Neutrophil (primary cell): ENCODE data around the gene UBQLN4.

ENCODE experiments used
- H3K27ac ChIP-seq: fragments of 200-600 bp; sonication (generic); 2 replicates; pipeline ENCODE4 v1.5.1; 2016; ENCODE audit warnings: mild to moderate bottlenecking, moderate library complexity
- H3K27me3 ChIP-seq: fragments of 200-600 bp; sonication (generic); 2 replicates; pipeline ENCODE4 v1.6.0; 2016; ENCODE audit warnings: mild to moderate bottlenecking
- H3K36me3 ChIP-seq: fragments of 200-600 bp; sonication (generic); 2 replicates; pipeline ENCODE4 v1.5.1; 2017
- H3K4me1 ChIP-seq, 2 experiments: fragments of 200-600 bp in 1 of 2; sonication (generic) in 1 of 2; 1 replicate in 1 of 2; 2 replicates in 1 of 2; pipeline versions ENCODE4 v1.5.1 to v1.6.1; 2013 to 2016; ENCODE audit warnings: low read depth in 1 of 2, low read length in 1 of 2, mild to moderate bottlenecking in 1 of 2, moderate library complexity in 1 of 2; ENCODE audit not compliant: control insufficient read depth in 1 of 2, insufficient read depth in 1 of 2
- H3K4me3 ChIP-seq, 2 experiments: fragments of 200-600 bp in 1 of 2; sonication (generic) in 1 of 2; 1 replicate in 1 of 2; 2 replicates in 1 of 2; pipeline ENCODE4 v1.5.1; 2013 to 2016; ENCODE audit warnings: low read depth in 1 of 2, low read length in 1 of 2, mild to moderate bottlenecking in 1 of 2, moderate library complexity in 1 of 2
- H3K9me3 ChIP-seq: fragments of 200-600 bp; sonication (generic); 2 replicates; pipeline ENCODE4 v1.5.1; 2016
- TF ChIP-seq, protein P1 (sequence below): fragments of 200-600 bp; sonication (generic); IDR thresholded peaks from 2 replicates; pipeline ENCODE4 v1.5.1; 2016; ENCODE audit warnings: antibody characterized with exemption

UBQLN4 gene

DNA sequence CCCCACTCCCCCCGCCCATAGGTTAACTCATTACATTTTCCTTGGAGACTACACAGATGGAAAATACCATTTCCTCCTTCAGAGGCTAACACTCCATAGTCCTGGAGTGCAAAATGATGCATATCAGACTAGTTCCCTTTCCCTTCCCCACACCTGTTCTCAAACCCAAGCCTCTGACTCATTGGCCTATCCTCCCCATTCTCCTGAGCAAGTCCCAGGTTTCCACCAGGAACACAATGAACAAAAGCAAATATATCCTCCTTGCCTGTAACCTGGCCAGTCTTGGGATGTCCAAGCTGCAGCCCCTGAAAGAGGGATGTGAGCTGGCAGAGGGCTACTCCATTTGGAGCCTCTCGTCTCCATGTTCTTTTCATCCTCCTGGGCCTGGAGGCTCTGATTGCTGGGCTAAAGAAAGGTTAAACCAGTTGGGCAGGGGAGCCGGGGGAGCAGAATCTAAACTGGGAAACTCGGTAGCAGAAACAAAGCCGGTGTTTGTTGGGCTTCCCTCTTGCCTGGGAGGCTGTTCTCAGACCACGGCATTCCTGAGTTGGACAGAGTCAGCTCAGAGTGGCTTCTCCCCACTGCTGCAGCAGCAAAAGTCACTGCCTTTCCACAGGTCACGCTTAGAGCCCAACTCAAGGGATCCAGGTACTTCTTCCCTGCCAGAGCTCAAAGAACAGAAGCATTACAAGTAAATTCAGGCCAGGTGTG, 46.8 kb downstream of the UBQLN4 start:
- H3K4me3 ChIP-seq = no peak overlapping the region
- H3K36me3 ChIP-seq = peaks cover 54% of the 10 kb centered on the region
- H3K9me3 ChIP-seq = no peaks in the 10 kb centered on the region
- no peaks in the 10 kb centered on the region for H3K4me1 ChIP-seq
- no peaks in the 10 kb centered on the region for H3K27me3 ChIP-seq
- H3K27ac ChIP-seq = no peak overlapping the region
- TF ChIP-seq, protein P1, sequence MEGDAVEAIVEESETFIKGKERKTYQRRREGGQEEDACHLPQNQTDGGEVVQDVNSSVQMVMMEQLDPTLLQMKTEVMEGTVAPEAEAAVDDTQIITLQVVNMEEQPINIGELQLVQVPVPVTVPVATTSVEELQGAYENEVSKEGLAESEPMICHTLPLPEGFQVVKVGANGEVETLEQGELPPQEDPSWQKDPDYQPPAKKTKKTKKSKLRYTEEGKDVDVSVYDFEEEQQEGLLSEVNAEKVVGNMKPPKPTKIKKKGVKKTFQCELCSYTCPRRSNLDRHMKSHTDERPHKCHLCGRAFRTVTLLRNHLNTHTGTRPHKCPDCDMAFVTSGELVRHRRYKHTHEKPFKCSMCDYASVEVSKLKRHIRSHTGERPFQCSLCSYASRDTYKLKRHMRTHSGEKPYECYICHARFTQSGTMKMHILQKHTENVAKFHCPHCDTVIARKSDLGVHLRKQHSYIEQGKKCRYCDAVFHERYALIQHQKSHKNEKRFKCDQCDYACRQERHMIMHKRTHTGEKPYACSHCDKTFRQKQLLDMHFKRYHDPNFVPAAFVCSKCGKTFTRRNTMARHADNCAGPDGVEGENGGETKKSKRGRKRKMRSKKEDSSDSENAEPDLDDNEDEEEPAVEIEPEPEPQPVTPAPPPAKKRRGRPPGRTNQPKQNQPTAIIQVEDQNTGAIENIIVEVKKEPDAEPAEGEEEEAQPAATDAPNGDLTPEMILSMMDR = no peak

DNA sequence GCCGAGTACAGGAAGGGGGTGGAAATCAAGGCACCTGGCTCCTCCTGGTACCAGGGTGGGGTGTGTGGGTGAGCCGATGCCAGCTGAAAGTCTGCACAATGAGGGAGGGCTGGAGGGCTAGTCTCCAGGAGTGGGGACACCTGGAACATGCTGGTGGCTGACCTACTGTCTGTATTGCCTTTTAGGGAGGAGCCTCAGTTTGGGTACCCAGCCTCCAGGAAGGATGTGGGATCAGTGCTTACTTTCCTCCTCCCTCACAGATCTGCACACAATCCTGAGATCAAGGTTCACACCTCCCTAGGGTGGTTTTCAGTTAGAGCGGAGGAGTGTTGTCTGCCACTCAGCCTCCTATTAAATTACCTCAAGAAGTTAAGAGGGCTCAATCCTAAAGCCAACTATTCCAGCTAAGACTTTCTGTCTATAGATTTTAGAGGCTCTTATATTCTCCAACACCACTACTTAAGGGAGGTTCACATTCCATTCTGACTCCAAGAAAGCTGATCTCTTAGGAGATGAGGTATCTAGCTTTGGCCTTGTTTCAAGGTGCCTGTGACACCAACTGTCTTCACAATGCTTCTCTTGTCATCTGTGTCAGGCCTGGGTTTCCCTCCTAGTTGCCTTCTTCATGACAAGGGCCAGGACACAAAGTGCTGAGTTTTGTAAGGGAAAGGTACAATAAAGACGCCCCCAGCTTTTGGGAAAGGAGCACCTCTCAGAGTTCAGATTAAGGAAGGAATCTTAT, 48.6 kb downstream of the UBQLN4 start:
- TF ChIP-seq, protein P1 = no peak

DNA sequence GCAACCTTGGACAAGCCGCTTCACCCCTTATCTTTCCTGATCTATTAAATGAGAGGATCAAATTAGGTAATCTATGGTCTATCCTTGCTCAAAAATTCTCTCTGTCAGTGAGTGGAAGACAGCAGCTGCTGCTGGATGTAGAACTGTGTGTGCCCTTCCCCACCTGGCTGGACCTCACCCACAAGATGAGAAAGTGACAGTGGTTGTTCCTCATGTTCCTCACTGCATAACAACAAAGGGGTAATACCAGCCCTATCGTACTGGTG, 49.7 kb downstream of the UBQLN4 start:
- peaks cover 24% of the 10 kb centered on the region for H3K36me3 ChIP-seq
- H3K27ac ChIP-seq = no peak overlapping the region
- H3K4me3 ChIP-seq = no peak overlapping the region
- TF ChIP-seq, protein P1 = no peak
- no peaks in the 10 kb centered on the region for H3K27me3 ChIP-seq
- no peaks in the 10 kb centered on the region for H3K4me1 ChIP-seq
- H3K9me3 ChIP-seq = no peaks in the 10 kb centered on the region

More for the DNA sequence above, 48.6 kb downstream of the UBQLN4 start:
- no peaks in the 10 kb centered on the region for H3K9me3 ChIP-seq
- H3K4me3 ChIP-seq = no peak overlapping the region
- no peaks in the 10 kb centered on the region for H3K4me1 ChIP-seq
- no peaks in the 10 kb centered on the region for H3K27me3 ChIP-seq
- H3K27ac ChIP-seq = no peak overlapping the region
- H3K36me3 ChIP-seq = peaks cover 36% of the 10 kb centered on the region

- TF ChIP-seq, protein P1 = no peak
- H3K27me3 ChIP-seq = no peaks in the 10 kb centered on the region
- peaks cover 13% of the 10 kb centered on the region for H3K36me3 ChIP-seq
- H3K9me3 ChIP-seq = no peaks in the 10 kb centered on the region
- no peak overlapping the region for H3K27ac ChIP-seq
- H3K4me3 ChIP-seq = no peak overlapping the region
- no peaks in the 10 kb centered on the region for H3K4me1 ChIP-seq
Measured at GRCh38 chr1:156002188-156002911, 51.2 kb downstream of the UBQLN4 start.

DNA sequence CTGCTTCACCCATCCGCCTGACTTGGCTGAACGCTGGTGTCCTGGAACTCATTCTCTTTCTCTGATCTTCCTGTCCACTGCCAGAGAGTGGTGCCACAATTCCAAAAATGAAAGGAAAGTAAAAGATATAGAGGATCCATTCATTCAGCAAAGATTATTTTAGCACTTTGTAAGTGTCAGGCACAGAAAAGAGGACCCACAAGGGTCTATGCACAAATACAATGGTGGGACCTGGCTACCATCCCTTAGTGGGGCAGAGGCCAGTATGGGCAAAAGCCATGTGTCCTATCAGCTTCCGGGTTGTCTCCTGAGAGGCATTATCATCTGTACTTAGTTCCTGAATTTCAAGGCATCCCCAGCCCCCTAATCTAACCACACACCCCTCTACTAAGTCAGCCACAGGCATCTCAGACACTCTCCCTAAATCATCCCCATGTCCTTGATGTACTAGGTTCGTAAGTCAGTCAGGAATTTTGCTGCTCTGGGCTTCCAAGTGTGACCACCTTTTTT, 51.9 kb downstream of the UBQLN4 start:
- no peaks in the 10 kb centered on the region for H3K4me1 ChIP-seq

More for the DNA sequence above, 51.9 kb downstream of the UBQLN4 start:
- Histone ChIP-seq H3K27me3 (no peaks in the 10 kb centered on the region), H3K4me3 (no peak overlapping the region), H3K9me3 (no peaks in the 10 kb centered on the region), H3K36me3 (peaks cover 7% of the 10 kb centered on the region), H3K27ac (no peak overlapping the region)
- TF ChIP-seq, protein P1 = no peak
